GM12878 (cell line): ENCODE results near the gene ELOVL5. TPM values are rescaled to one million over a fixed set of nuclear protein-coding genes. Genes with fewer than 3 reads are reported as not detected.

Experiments
- ATF2 ChIP-seq: IDR thresholded peaks from 2 replicates; pipeline ENCODE4 v1.6.1; 2012; ENCODE audit warnings: low read length, inconsistent platforms
- ATF3 ChIP-seq: IDR thresholded peaks from 2 replicates; pipeline ENCODE4 v1.6.1; 2011; ENCODE audit warnings: low read depth, mild to moderate bottlenecking, low read length, moderate library complexity, borderline replicate concordance; ENCODE audit errors: extremely low read depth
- HDAC6 ChIP-seq: fragments of 200-600 bp; sonication (generic); IDR thresholded peaks from one replicate; pipeline ENCODE4 v1.8.0; 2017; ENCODE audit warnings: antibody characterized with exemption; ENCODE audit not compliant: unreplicated experiment
- IKZF1 ChIP-seq: fragments of 450-650 bp; conservative IDR thresholded peaks from 2 replicates; pipeline ENCODE4 v1.6.1; 2017; ENCODE audit warnings: antibody characterized with exemption, mild to moderate bottlenecking
- PBX3 ChIP-seq: IDR thresholded peaks from 2 replicates; pipeline ENCODE4 v1.6.1; 2011; ENCODE audit warnings: mild to moderate bottlenecking, low read depth, low read length, moderate library complexity; ENCODE audit not compliant: insufficient replicate concordance
- POLR2AphosphoS5 ChIP-seq: IDR thresholded peaks from 2 replicates; pipeline ENCODE4 v1.6.1; 2011; ENCODE audit warnings: mild to moderate bottlenecking, low read length, inconsistent platforms
- RELB ChIP-seq: fragments of 450-650 bp; IDR thresholded peaks from 2 replicates; pipeline ENCODE4 v1.6.1; 2017; ENCODE audit warnings: low read depth, mild to moderate bottlenecking, moderate library complexity
- SIN3A ChIP-seq: IDR thresholded peaks from 2 replicates; pipeline ENCODE4 v1.6.1; 2012; ENCODE audit warnings: low read depth, low read length, improper control_type of control experiment
- SIX5 ChIP-seq: IDR thresholded peaks from 2 replicates; pipeline ENCODE4 v1.6.1; 2011; ENCODE audit warnings: mild to moderate bottlenecking, low read depth, low read length, moderate library complexity; ENCODE audit not compliant: severe bottlenecking
- SMAD1 ChIP-seq: fragments of 450-650 bp; IDR thresholded peaks from 2 replicates; pipeline ENCODE4 v1.6.1; 2018; ENCODE audit warnings: mild to moderate bottlenecking, low read depth; ENCODE audit not compliant: partially characterized antibody
- SUZ12 ChIP-seq: fragments of 200-600 bp; sonication (generic); IDR thresholded peaks from one replicate; pipeline ENCODE4 v1.6.1; 2018; ENCODE audit warnings: antibody characterized with exemption, mild to moderate bottlenecking; ENCODE audit not compliant: unreplicated experiment
- USF1 ChIP-seq: IDR thresholded peaks from 2 replicates; pipeline ENCODE4 v1.6.1; 2011; ENCODE audit warnings: borderline replicate concordance, low read depth, mild to moderate bottlenecking, moderate library complexity, mixed read lengths, low read length; ENCODE audit not compliant: insufficient read depth; ENCODE audit errors: extremely low read length
- ZBTB11 ChIP-seq: fragments of 450-650 bp; formaldehyde crosslinking; IDR thresholded peaks from 2 replicates; pipeline ENCODE4 v1.5.0; 2022; ENCODE audit warnings: mild to moderate bottlenecking, missing genetic modification characterization
- ZBTB4 ChIP-seq: fragments of 450-650 bp; formaldehyde crosslinking; IDR thresholded peaks from 2 replicates; pipeline ENCODE4 v1.4.0; 2022; ENCODE audit warnings: mild to moderate bottlenecking, moderate library complexity
- ZZZ3 ChIP-seq: IDR thresholded peaks from 2 replicates; pipeline ENCODE4 v1.6.1; 2011; ENCODE audit warnings: low read depth; ENCODE audit not compliant: control insufficient read depth, insufficient read length
- polyA plus RNA-seq, 11 experiments: library from polyadenylated mRNA; depleted of rRNA in 4 of 11; unstranded in 6 of 11; stranded (reverse) in 5 of 11; fragments of >200 nt; fragmentation: Nextera tagmentation in 4 of 11; fragmentation: Illumina TruSeq in 1 of 11; extraction: Ambion mirVana in 4 of 11; extraction: Trizol in 1 of 11; gene quantifications; 1 replicate in 1 of 11; 2 replicates in 10 of 11; pipeline versions ENCODE4 v1.2.1 to v1.2.3, GENCODE V29; 2011 to 2016; ENCODE audit warnings: inconsistent platforms in 2 of 11, missing spikeins in 2 of 11, low read depth in 1 of 11
- total RNA-seq, 4 experiments: library from RNA; depleted of rRNA in 3 of 4; stranded (reverse); fragments of >200 nt in 3 of 4; fragmentation: Illumina TruSeq in 1 of 4; extraction: Trizol in 1 of 4; gene quantifications; 2 replicates each; pipeline versions ENCODE4 v1.2.1 to v1.2.3, GENCODE V29; 2013 to 2021

Gene ELOVL5
- total and polyA plus RNA-seq, 10 of the 15 experiments (the other 5 are each of a cell fraction or from before 2014, with no cell fraction given), result 156 to 241 (median 196) TPM

- TF ChIP-seq RELB (peak; percentile 79; the same call in 1 of the 2 replicates), SMAD1 (peak; percentile 14), PBX3 (no peak), USF1 (no peak), IKZF1 (peak; percentile 89), POLR2AphosphoS5 (no peak), ATF3 (no peak), ATF2 (peak; percentile 64), HDAC6 (no peak), ZBTB11 (no peak), SIN3A (no peak; the same call in 1 of the 2 replicates), SUZ12 (no peak), SIX5 (no peak), ZZZ3 (no peak), ZBTB4 (no peak)
These were observed 41.9 kb downstream of the ELOVL5 start (continued) for GRCh38 chr6:53306819-53307347.
